PC-3 (cell line): ENCODE data around the gene BEND3. TPM values are rescaled to one million over a fixed set of nuclear protein-coding genes. Genes with fewer than 3 reads are reported as not detected.

Source experiments
- ATAC-seq: fragments of 200-7000 bp; cut with Tn5 transposase; 2 replicates; pipeline ENCODE4 v1.9.1; 2020; ENCODE audit warnings: mild to moderate bottlenecking, moderate library complexity
- BruUV-seq: library from RNA; stranded (reverse); fragments of 400-500 nt; replicated peaks from 2 replicates; lab custom pipeline; 2021; lab: Mats Ljungman, UMichigan
- CTCF ChIA-PET: fragments of 300-600 bp; sonication (Branson Sonifier 250); formaldehyde crosslinking; loops from one replicate; lab custom pipeline; 2022; ENCODE audit warnings: antibody characterized with exemption; lab: Charles Lee
- POLR2A ChIA-PET: fragments of 300-600 bp; sonication (Branson Sonifier 250); formaldehyde crosslinking; loops from one replicate; lab custom pipeline; 2022; ENCODE audit warnings: antibody characterized with exemption; ENCODE audit not compliant: unreplicated experiment; lab: Charles Lee
- DNase-seq: peaks from one replicate; pipeline ENCODE4 v3.0.0-alpha.2; 2015
- H2AFZ ChIP-seq: fragments of 300-600 bp; sonication (generic); 2 replicates; pipeline ENCODE4 v1.6.0; 2016; ENCODE audit warnings: antibody characterized with exemption, low read length
- H3F3A ChIP-seq: fragments of 300-600 bp; sonication (generic); one replicate; pipeline ENCODE4 v1.6.0; 2017; ENCODE audit warnings: antibody characterized with exemption, low read length, control low read depth, mild to moderate bottlenecking; ENCODE audit not compliant: unreplicated experiment
- H3K27ac ChIP-seq: fragments of 300-600 bp; sonication (generic); 2 replicates; pipeline ENCODE4 v1.5.1; 2016; ENCODE audit warnings: mild to moderate bottlenecking, low read length
- H3K27me3 ChIP-seq: fragments of 300-600 bp; sonication (generic); 2 replicates; pipeline ENCODE4 v1.6.1; 2016; ENCODE audit warnings: low read length, mixed read lengths
- H3K36me3 ChIP-seq: fragments of 300-600 bp; sonication (generic); 2 replicates; pipeline ENCODE4 v1.6.1; 2016; ENCODE audit warnings: low read depth, mixed run types, low read length, mixed read lengths
- H3K4me1 ChIP-seq: fragments of 300-600 bp; sonication (generic); 2 replicates; pipeline ENCODE4 v1.5.1; 2016; ENCODE audit warnings: low read length; ENCODE audit not compliant: insufficient read depth
- H3K4me2 ChIP-seq: fragments of 300-600 bp; sonication (generic); 2 replicates; pipeline ENCODE4 v1.6.0; 2016; ENCODE audit warnings: low read length
- H3K4me3 ChIP-seq: fragments of 300-600 bp; sonication (generic); 2 replicates; pipeline ENCODE4 v1.5.1; 2016; ENCODE audit warnings: mild to moderate bottlenecking, low read length, mixed read lengths
- H3K79me2 ChIP-seq: fragments of 300-600 bp; sonication (generic); 2 replicates; pipeline ENCODE4 v1.6.1; 2017; ENCODE audit warnings: low read length, mixed read lengths
- H3K9ac ChIP-seq: fragments of 300-600 bp; sonication (generic); 2 replicates; pipeline ENCODE4 v1.6.0; 2016; ENCODE audit warnings: mild to moderate bottlenecking, low read length
- H3K9me2 ChIP-seq: fragments of 300-600 bp; sonication (generic); replicated peaks from 2 replicates; pipeline ENCODE4 v1.6.1; 2016; ENCODE audit warnings: mixed run types, low read length, mixed read lengths
- H3K9me3 ChIP-seq: fragments of 300-600 bp; sonication (generic); 2 replicates; pipeline ENCODE4 v1.6.1; 2016; ENCODE audit warnings: low read length, mixed read lengths
- H4K20me1 ChIP-seq: fragments of 300-600 bp; sonication (generic); 2 replicates; pipeline ENCODE4 v1.6.1; 2016; ENCODE audit warnings: low read length, mixed read lengths
- EZH2 ChIP-seq: fragments of 300-600 bp; sonication (generic); IDR thresholded peaks from one replicate; pipeline ENCODE4 v1.6.1; 2017; ENCODE audit warnings: antibody characterized with exemption, mild to moderate bottlenecking, low read length; ENCODE audit not compliant: unreplicated experiment
- EZH2phosphoT487 ChIP-seq: fragments of 300-600 bp; sonication (generic); IDR thresholded peaks from 2 replicates; pipeline ENCODE4 v1.6.1; 2018; ENCODE audit warnings: mild to moderate bottlenecking, antibody characterized with exemption, low read length, borderline replicate concordance
- intact Hi-C: fragments of 100-400 bp; cut with micrococcal nuclease; formaldehyde crosslinking; loops from 2 replicates; pipeline ENCODE4 v1.9.0; 2023
- total RNA-seq: library from RNA; depleted of rRNA; stranded (reverse); fragments of >200 nt; gene quantifications from 2 replicates; pipeline ENCODE4 v1.2.3, GENCODE V29; 2014
- TF ChIP-seq, protein P1 (sequence below): fragments of 300-600 bp; sonication (generic); conservative IDR thresholded peaks from 2 replicates; pipeline ENCODE4 v1.5.1; 2017; ENCODE audit warnings: antibody characterized with exemption, low read depth, mild to moderate bottlenecking, low read length

BEND3 gene
- total RNA-seq, 1 experiment from 2014 or later = 4.5 TPM

DNA sequence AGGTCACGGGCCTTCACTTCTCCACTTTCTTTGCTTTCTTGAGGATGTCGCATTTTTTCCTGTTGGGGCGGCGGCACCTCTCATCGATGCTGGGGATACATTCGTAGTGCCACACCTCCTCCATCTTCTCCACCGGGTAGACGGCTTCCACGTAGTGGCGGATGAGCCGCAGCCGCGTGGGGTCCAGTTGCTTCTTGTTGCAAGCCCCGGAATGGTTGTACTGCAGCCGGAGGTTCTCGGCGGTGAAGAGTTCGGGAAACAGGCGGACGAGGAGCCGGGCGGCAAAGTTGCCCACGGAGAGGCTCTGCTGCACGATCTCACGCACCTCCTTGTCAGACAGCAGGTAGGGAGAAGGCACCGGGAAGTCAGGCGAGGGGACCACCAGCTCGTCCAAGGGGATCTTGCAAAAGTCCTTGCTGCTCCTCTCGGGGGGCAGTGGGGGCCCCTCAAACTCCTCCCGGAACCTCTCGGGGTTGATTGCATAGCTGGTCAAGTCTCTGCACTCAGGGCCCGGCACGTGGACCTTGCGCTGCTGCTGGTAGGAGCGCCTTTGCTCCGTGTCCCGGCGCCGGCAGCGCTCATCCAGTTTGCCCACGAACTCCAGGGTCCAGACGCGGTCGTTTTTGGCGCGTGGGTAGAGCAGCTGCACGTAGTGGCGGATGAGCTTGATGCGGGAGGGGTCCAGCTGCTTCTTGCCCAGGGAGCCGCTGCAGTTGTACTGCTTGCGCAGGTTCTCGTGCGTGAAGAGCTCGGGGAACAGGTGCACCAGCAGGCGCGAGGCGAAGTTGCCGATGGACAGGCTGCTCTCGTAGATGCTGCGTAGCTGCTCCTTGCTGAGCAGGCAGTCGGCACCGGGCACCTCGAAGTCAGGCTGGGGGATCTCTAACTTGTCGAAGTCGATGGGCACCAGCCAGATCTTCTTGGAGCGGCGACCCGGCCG lies 46.4 kb downstream of the BEND3 start:
- no TSS peak for BruUV-seq
- POLR2A ChIA-PET = no interaction called here

DNA sequence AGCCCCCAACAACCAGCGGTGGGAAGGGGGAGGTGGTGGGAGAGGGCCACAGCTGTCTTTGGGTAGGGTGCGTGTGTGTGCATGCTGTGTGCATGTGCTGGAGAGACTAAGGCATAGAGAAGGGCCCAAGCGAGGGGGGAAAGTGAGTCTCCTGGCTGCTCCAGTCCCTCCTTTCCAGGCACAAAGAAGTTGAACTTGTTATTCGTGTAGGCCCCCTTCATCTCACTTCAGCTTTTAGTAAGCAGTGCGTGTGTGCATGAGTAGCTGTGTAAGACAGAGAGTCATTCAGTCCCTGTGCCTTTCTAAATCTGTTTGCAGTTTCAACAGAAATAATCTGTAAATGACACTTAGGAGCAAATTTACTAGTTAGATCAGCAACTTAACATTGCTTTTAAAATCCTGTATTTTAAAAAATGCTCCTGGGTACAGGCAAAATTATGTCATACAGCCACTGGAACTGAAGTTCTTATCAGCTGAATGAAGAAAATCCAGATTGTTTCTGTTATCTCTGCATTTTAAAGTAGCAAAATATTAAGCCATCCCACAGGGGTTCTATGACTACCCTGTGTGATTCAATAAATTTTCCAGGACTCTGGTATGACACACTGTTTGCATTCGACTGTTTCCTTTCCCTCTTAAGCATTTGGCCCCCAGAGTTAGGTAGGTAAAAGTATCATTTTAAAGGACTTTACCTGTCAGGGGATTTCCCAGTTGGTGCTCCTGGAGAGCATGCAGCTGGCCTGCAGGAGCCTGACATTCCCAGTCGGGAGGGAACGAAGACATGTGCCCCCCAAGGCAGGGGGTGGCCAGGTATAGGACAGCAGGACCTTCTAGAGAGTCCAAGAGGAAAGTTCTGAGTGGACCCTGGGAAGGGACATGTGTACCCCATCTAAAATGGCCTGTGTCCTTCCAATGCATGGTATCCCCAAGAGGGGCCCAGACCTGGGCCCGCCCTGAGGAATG lies 48.3 kb downstream of the BEND3 start:
- POLR2A ChIA-PET = no interaction called here
- no peak for DNase-seq
- Histone ChIP-seq H3K27me3 (no peaks in the 10 kb centered on the region), H3K9ac (no peak overlapping the region), H3K4me1 (no peaks in the 10 kb centered on the region; the same call in 1 of the 2 replicates), H4K20me1 (no peaks in the 10 kb centered on the region), H3K9me2 (no peaks in the 10 kb centered on the region), H3F3A (no peaks in the 10 kb centered on the region), H3K27ac (no peak overlapping the region), H3K36me3 (no peaks in the 10 kb centered on the region), H3K79me2 (no peaks in the 10 kb centered on the region), H3K9me3 (no peaks in the 10 kb centered on the region), H2AFZ (no peak overlapping the region), H3K4me3 (no peak overlapping the region), H3K4me2 (no peak overlapping the region)
- no peak for TF ChIP-seq EZH2
- TF ChIP-seq, protein P1, sequence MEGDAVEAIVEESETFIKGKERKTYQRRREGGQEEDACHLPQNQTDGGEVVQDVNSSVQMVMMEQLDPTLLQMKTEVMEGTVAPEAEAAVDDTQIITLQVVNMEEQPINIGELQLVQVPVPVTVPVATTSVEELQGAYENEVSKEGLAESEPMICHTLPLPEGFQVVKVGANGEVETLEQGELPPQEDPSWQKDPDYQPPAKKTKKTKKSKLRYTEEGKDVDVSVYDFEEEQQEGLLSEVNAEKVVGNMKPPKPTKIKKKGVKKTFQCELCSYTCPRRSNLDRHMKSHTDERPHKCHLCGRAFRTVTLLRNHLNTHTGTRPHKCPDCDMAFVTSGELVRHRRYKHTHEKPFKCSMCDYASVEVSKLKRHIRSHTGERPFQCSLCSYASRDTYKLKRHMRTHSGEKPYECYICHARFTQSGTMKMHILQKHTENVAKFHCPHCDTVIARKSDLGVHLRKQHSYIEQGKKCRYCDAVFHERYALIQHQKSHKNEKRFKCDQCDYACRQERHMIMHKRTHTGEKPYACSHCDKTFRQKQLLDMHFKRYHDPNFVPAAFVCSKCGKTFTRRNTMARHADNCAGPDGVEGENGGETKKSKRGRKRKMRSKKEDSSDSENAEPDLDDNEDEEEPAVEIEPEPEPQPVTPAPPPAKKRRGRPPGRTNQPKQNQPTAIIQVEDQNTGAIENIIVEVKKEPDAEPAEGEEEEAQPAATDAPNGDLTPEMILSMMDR = no peak
- TF ChIP-seq EZH2phosphoT487 = no peak
- BruUV-seq = no TSS peak
- ATAC-seq = no peak
- intact Hi-C loops = no loop called here
- CTCF ChIA-PET = no interaction called here

More for the DNA sequence above, 46.4 kb downstream of the BEND3 start:
- no peaks in the 10 kb centered on the region for H4K20me1 ChIP-seq
- no peak for DNase-seq
- intact Hi-C loops = no loop called here
- no peak overlapping the region for H3K4me3 ChIP-seq
- H3K79me2 ChIP-seq = no peaks in the 10 kb centered on the region
- H3K4me2 ChIP-seq = no peak overlapping the region
- TF ChIP-seq, protein P1 = no peak
- no peak for TF ChIP-seq EZH2
- no peak for TF ChIP-seq EZH2phosphoT487
- no peak overlapping the region for H3K9ac ChIP-seq
- no peaks in the 10 kb centered on the region; the same call in 1 of the 2 replicates for H3K4me1 ChIP-seq
- CTCF ChIA-PET = no interaction called here
- H2AFZ ChIP-seq = no peak overlapping the region
- no peak overlapping the region for H3K27ac ChIP-seq
- H3K27me3 ChIP-seq = no peaks in the 10 kb centered on the region
- ATAC-seq = no peak
- no peaks in the 10 kb centered on the region for H3K9me2 ChIP-seq
- H3K9me3 ChIP-seq = no peaks in the 10 kb centered on the region
- no peaks in the 10 kb centered on the region for H3F3A ChIP-seq
- H3K36me3 ChIP-seq = no peaks in the 10 kb centered on the region
